ENCODE measurements around the gene CITED4.

- TF ChIP-seq CTCF (IDR thresholded peaks at IDR 0.05; ENCODE audit: low read length) = no peak
- TF ChIP-seq EZH2 (IDR thresholded peaks at IDR 0.05; ENCODE audit: borderline replicate concordance, low read length) = no peak
Measured at GRCh38 chr1:40909281-40909680, 47.1 kb upstream of the CITED4 start.
